Mucosa of stomach (tissue), 1 donor: ENCODE measurements around the gene HS6ST3.

Experiments used
- H3K27me3 ChIP-seq: one replicate; pipeline ENCODE4 v1.7.0; 2013; ENCODE audit warnings: mild to moderate bottlenecking, low read length; ENCODE audit not compliant: control insufficient read depth, insufficient read depth
- H3K36me3 ChIP-seq: one replicate; pipeline ENCODE4 v1.7.0; 2013; ENCODE audit warnings: low read length; ENCODE audit not compliant: control insufficient read depth, insufficient read depth
- H3K4me1 ChIP-seq: one replicate; pipeline ENCODE4 v1.7.0; 2013; ENCODE audit warnings: mild to moderate bottlenecking, low read length; ENCODE audit not compliant: control insufficient read depth, insufficient read depth
- H3K4me3 ChIP-seq: one replicate; pipeline ENCODE4 v1.7.0; 2013; ENCODE audit warnings: low read length
- H3K9ac ChIP-seq: one replicate; pipeline ENCODE4 v1.7.0; 2013; ENCODE audit warnings: mild to moderate bottlenecking, low read length, moderate library complexity
- H3K9me3 ChIP-seq: one replicate; pipeline ENCODE4 v1.7.0; 2013; ENCODE audit warnings: mild to moderate bottlenecking, low read length, moderate library complexity; ENCODE audit not compliant: control insufficient read depth
- donor health status: Pancreatic carcinoma.

The HS6ST3 gene

DNA sequence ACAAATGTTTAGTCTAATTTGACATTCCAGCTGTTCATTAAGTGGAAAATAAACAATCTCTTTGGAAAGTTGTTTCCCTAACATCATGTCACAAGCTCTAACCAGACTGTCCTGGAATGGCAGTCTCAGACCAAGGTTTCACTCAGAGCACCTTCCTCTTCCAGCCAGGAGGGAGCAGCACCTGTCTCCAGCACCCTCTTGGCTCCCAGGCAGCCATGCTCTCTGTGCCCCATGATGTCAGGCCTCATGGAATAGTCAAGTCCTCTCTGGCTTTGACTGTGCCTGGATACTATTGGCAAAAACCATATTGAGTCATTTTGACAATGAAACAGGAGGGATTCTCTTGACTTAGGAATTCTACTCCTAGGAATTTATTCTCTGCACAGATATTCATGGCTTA is 733.0 kb downstream of the HS6ST3 start:
- Histone ChIP-seq H3K9ac (no peak overlapping the region), H3K4me1 (no peaks in the 10 kb centered on the region), H3K4me3 (no peak overlapping the region), H3K27me3 (no peaks in the 10 kb centered on the region), H3K36me3 (no peaks in the 10 kb centered on the region), H3K9me3 (no peaks in the 10 kb centered on the region)

DNA sequence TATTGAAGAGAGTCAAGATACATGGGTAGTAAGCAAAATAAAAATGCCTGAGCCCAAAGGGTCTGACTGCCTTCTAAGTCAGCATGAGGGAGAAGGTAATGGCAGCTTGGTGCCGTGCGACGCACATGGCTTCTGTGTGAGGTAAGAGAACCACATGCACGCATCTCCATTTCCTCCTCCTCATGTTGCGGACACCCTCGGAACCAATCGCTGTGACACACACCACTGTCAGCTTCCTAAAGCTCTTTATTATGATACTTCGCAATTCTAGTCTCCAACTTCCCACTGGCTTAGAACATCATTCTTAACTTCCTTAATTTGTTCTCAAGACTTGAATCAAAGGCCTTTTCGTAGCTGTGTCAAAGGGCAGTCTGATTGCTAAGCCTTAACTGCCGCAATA is 734.2 kb downstream of the HS6ST3 start:
- Histone ChIP-seq H3K9ac (no peak overlapping the region), H3K4me1 (no peaks in the 10 kb centered on the region), H3K4me3 (no peak overlapping the region), H3K9me3 (no peaks in the 10 kb centered on the region), H3K27me3 (no peaks in the 10 kb centered on the region), H3K36me3 (no peaks in the 10 kb centered on the region)

DNA sequence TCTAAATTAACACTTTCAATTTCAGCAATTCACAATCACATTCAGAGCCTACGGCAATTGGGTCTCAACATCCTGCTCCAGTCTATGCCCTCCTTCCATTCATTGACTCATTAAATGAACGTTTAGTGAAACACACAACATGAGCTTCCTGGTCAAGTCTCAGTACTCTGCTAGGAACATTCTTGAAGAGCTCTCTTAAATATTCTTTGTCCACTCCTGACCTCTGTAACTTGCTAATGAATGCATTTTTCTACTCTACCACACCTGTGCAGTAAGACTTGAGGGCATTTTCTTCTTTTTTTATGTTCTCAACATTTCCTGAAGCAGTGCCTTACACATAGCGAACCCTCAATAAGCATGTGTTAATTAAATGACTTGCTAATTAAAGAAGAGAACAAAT is 735.7 kb downstream of the HS6ST3 start:
- no peaks in the 10 kb centered on the region for H3K4me1 ChIP-seq
- H3K9me3 ChIP-seq: no peaks in the 10 kb centered on the region
- no peaks in the 10 kb centered on the region for H3K36me3 ChIP-seq
- H3K4me3 ChIP-seq: no peak overlapping the region
- H3K27me3 ChIP-seq: no peaks in the 10 kb centered on the region
- H3K9ac ChIP-seq: no peak overlapping the region

DNA sequence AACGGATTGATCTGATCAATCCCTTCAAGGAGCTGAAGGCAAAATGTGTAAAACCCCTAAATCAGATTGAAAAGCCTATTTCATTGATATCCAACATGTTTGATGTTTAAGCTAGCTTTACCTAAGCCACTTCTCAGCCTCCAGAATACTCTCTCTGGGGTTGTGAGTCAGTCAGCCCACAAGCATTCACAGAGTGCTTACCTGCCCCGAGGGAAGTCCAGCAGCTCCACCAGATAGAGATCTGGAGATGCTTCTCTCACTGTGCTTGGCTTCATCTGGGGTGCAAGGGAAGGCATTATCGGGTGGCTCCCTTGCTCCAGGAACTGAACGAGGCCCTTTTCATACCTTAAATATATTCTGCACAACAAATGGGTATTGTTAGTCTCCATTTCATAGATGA is 744.7 kb downstream of the HS6ST3 start:
- H3K27me3 ChIP-seq: peaks cover 3% of the 10 kb centered on the region
- H3K9me3 ChIP-seq: no peaks in the 10 kb centered on the region

DNA sequence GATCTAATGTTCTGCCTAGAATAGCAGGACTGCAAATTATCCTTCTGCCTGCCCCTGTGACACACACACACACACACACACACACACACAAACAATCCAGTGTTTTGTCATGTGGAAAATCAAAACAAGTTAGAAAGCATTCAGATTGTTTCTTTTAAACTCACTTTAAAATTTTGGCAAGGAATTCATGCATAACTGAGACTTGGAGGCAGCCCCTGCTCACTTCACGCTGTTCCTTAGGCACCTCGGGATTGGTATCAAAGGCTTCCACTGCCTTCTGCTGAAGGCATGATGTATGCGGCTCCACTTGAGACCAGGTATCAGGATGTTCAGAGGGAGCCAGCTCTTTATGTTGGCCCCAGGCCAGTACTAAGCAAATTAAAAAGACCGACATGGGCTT is 745.6 kb downstream of the HS6ST3 start:
- H3K4me1 ChIP-seq: no peaks in the 10 kb centered on the region
- H3K9ac ChIP-seq: no peak overlapping the region
- H3K27me3 ChIP-seq: peaks cover 3% of the 10 kb centered on the region
- no peaks in the 10 kb centered on the region for H3K36me3 ChIP-seq
- no peaks in the 10 kb centered on the region for H3K9me3 ChIP-seq
- no peak overlapping the region for H3K4me3 ChIP-seq

More for the DNA sequence above, 744.7 kb downstream of the HS6ST3 start:
- Histone ChIP-seq H3K9ac (no peak overlapping the region), H3K4me3 (no peak overlapping the region), H3K36me3 (no peaks in the 10 kb centered on the region), H3K4me1 (no peaks in the 10 kb centered on the region)

DNA sequence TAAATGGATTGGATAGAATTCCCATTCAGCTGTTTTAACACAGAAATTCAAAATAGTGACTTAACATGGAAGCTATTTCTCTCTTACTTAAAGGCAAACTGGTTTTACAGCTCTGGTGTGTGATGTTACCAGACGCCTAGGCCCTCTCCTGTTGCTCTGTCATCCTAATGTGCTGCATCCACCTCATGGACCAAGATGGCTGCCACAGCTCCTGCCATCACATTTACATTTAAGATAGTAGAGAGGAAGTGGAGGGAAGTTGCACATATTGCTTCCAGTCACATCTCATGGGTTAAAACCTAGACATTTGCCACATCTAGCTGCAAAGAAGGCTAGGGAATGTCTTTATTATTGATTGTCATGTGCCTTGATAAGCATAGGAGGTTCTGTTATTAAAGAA is 746.8 kb downstream of the HS6ST3 start:
- H3K9ac ChIP-seq: no peak overlapping the region
- no peak overlapping the region for H3K4me3 ChIP-seq
- no peaks in the 10 kb centered on the region for H3K36me3 ChIP-seq
- peaks cover 3% of the 10 kb centered on the region for H3K27me3 ChIP-seq
- H3K9me3 ChIP-seq: no peaks in the 10 kb centered on the region
- H3K4me1 ChIP-seq: no peaks in the 10 kb centered on the region

DNA sequence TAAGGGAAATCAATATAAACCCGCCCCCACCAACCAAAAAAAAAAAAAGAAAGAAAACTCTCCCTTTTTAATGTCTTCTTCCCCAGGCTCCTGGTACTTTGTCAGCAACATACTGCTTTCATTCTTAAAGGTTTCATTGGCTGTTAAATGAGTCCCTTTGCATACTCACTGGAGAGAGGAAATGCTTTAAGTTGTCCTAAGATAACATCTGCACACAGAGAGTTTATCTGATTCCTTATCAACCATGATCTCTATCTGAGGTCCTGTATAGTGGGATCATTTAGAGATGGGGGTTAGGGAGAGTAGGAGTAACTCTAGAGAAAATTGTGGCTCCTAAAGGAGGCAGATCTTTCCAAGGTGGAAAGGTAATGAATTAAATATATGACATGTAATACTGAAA is 747.9 kb downstream of the HS6ST3 start:
- no peaks in the 10 kb centered on the region for H3K4me1 ChIP-seq

DNA sequence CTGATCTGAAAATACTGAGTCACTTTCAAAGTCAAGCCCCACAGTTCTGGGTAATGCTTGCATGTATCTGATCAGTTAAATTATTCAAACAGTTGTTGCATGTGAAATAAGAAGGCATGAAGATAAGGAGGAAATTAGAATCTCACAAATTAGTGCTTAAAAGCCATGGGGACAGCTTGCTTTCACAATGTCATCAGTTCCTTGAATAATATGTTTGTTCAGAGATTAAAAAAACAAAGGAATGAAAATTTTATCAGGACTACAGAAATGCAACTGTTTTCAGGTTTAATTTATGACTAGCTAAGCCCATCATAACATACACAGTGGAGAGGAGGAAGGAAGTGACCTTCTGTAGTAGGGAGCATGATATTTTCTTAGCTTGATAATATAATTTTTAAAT is 754.3 kb downstream of the HS6ST3 start:
- no peaks in the 10 kb centered on the region for H3K9me3 ChIP-seq
- peaks cover 12% of the 10 kb centered on the region for H3K4me1 ChIP-seq
- no peak overlapping the region for H3K4me3 ChIP-seq
- H3K9ac ChIP-seq: no peak overlapping the region
- H3K27me3 ChIP-seq: peaks cover 3% of the 10 kb centered on the region
- no peaks in the 10 kb centered on the region for H3K36me3 ChIP-seq

More for the DNA sequence above, 747.9 kb downstream of the HS6ST3 start:
- H3K36me3 ChIP-seq: no peaks in the 10 kb centered on the region
- H3K4me3 ChIP-seq: no peak overlapping the region
- H3K27me3 ChIP-seq: peaks cover 3% of the 10 kb centered on the region
- no peak overlapping the region for H3K9ac ChIP-seq
- no peaks in the 10 kb centered on the region for H3K9me3 ChIP-seq

DNA sequence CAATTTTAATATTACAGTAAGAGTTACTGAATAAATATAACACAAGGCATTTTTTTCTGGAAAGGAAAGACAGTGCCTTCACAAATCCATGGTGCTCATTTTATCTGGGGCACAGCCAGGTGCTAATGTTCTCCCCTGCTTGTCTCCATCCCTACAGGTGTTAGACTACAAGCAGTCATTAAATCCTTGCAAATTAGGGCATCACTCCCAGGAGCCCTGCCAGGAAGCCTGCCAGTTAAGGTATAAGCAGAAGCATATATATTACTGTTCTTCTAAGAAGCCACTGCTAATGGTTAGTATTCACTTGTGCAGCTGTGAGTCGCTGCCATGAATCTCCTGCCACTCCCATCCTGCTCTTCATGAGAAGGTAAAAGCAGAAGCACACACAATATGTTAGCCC is 754.7 kb downstream of the HS6ST3 start:
- H3K36me3 ChIP-seq: no peaks in the 10 kb centered on the region
- H3K9me3 ChIP-seq: no peaks in the 10 kb centered on the region
- H3K27me3 ChIP-seq: peaks cover under 1% of the 10 kb centered on the region
- H3K9ac ChIP-seq: no peak overlapping the region
- H3K4me1 ChIP-seq: peaks cover 12% of the 10 kb centered on the region
- H3K4me3 ChIP-seq: no peak overlapping the region

DNA sequence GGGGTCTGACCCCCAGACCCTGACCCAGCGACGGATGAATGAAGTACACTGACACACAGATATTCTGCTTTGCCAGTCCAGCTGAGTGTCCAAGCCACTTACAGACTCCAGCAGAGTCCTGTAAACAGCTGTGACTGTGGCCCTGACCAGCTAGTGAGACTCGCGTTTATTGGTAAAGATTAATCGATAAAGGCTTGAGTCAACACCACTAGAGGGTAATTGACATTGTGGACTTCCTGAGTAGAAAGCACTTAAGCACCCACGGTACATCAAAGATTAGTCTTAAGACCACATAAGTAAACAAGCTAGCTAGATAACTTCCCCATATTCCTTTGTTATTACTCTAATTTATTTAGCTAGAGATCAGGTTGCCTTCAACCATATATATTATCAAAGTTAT is 758.4 kb downstream of the HS6ST3 start:
- Histone ChIP-seq H3K9ac (no peak overlapping the region), H3K36me3 (no peaks in the 10 kb centered on the region), H3K4me3 (no peak overlapping the region), H3K27me3 (peaks cover 5% of the 10 kb centered on the region), H3K9me3 (no peaks in the 10 kb centered on the region), H3K4me1 (peaks cover 12% of the 10 kb centered on the region)

DNA sequence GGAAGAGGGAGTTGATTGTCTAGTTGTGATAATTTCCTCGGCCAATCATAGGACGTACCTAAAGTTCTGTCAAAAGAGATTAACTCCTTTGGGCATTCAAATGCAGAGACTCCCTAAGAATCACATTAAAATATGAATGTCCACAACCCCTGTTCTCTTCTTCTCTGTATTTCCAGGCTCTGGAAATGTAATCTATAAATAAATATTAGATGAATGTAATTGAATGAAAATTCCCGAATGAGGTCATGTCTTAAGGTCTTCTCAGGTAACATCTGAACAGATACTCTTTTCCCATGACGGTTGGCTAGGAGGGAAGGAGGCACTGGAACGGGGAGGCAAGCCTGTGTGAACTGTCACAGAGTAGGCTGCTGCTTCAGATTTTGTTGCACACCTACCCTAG is 759.2 kb downstream of the HS6ST3 start:
- Histone ChIP-seq H3K36me3 (no peaks in the 10 kb centered on the region), H3K4me3 (no peak overlapping the region), H3K4me1 (peaks cover 12% of the 10 kb centered on the region), H3K9ac (no peak overlapping the region), H3K27me3 (peaks cover 5% of the 10 kb centered on the region), H3K9me3 (no peaks in the 10 kb centered on the region)

DNA sequence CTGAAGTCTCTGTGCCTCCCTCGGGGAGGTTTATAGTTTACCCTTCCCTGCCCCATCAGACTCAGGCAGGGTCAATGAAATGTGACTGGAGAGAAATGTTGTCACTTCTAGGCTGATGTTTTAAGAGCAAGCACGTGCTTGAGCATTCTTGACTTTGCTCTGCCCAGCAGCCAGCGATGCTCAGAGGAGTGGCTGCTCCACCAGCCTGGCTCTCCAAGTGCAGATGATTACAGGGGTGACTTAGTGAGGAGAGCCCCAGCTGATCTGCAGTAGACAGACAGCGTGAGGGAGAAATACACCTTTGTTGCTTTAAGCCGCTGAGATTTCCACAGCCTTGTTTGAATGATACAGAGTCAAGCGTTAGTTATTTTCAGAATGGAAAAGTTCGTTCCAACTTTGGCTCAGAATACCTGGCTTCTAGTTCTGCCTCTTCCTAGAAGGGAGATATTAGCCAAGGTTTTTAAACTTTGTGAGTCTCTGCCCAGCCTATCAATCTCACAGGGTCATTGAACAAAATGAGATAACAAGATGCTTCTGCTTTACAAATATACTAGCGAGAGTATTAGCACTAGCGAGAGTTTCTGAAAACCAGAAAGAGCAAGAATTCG is 760.7 kb downstream of the HS6ST3 start:
- peaks cover 5% of the 10 kb centered on the region for H3K27me3 ChIP-seq
- no peaks in the 10 kb centered on the region for H3K36me3 ChIP-seq
- no peak overlapping the region for H3K4me3 ChIP-seq
- no peak overlapping the region for H3K9ac ChIP-seq
- no peaks in the 10 kb centered on the region for H3K9me3 ChIP-seq
- H3K4me1 ChIP-seq: peaks cover 12% of the 10 kb centered on the region

DNA sequence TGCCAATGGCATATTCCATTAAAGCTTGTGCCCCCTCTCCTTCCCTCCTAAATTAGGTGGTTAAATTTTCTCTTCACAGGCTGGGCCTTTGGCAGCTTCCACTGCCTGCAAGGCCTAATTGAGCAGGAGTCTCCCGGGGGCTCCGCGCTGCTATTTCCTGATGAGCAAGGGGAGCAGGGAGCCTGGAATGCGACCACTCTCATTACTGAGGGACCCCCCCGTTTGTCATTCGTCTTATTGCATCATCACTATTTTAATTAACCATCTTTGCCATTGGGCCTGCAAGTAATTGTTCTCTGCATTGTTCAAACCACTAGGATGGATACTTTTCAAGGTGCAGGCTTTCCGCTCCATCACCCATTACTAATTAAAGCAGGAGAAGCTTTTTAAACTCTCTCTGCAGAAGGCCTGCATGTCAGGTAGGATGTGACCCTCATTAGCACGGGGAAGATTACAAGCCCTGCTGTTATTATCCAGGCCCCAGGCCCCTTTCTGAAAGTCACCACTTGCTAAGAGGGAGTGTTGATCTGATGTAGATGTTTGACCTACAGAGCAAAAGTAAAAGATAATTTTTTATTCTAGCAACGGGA is 762.0 kb downstream of the HS6ST3 start:
- H3K27me3 ChIP-seq: peaks cover 5% of the 10 kb centered on the region
- peaks cover 12% of the 10 kb centered on the region for H3K4me1 ChIP-seq
- no peaks in the 10 kb centered on the region for H3K36me3 ChIP-seq
- H3K4me3 ChIP-seq: no peak overlapping the region
- no peak overlapping the region for H3K9ac ChIP-seq
- no peaks in the 10 kb centered on the region for H3K9me3 ChIP-seq
